Epithelial cell of proximal tubule (primary cell): ENCODE data around the gene PTK7. TPM values are rescaled to one million over a fixed set of nuclear protein-coding genes. Genes with fewer than 3 reads are reported as not detected.

ENCODE experiments used
- DNase-seq: peaks from one replicate; pipeline ENCODE4 v3.0.0-alpha.2; 2011; ENCODE audit warnings: low read depth
- H3K4me3 ChIP-seq: 2 replicates; pipeline ENCODE4 v1.5.1; 2011; ENCODE audit warnings: low read depth, mild to moderate bottlenecking, low read length
- total RNA-seq: library from RNA; depleted of rRNA; stranded (reverse); fragments of >200 nt; gene quantifications from 2 replicates; pipeline ENCODE4 v1.2.3, GENCODE V29; 2015
- TF ChIP-seq, protein P1 (sequence below): conservative IDR thresholded peaks from 2 replicates; pipeline ENCODE4 v1.5.1; 2012; ENCODE audit warnings: low read depth, mild to moderate bottlenecking, low read length

Gene PTK7
- total RNA-seq, 1 donor from 2014 or later, result 91.2 TPM

DNA sequence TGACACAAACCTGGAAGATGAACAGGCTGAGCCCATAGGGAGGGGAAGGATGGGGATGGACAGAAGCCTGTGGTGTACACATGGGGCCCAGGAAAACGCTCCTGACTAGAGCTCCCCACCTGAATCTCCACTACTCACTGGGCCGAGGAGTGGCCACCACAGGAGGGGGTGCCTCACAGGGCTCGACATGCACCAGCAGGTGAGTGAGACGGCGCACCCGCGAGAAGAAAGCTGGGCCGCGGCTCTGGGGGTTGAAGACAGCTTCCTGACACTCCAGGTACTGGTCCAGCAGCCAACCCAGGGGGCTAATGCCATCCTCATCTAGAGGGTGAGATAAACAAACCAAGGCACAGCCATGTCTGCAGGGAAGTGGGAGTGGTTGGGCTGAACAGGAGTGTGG is 32.8 kb upstream of the PTK7 start:
- no peak for DNase-seq
- H3K4me3 ChIP-seq, result no peak overlapping the region
- TF ChIP-seq, protein P1, sequence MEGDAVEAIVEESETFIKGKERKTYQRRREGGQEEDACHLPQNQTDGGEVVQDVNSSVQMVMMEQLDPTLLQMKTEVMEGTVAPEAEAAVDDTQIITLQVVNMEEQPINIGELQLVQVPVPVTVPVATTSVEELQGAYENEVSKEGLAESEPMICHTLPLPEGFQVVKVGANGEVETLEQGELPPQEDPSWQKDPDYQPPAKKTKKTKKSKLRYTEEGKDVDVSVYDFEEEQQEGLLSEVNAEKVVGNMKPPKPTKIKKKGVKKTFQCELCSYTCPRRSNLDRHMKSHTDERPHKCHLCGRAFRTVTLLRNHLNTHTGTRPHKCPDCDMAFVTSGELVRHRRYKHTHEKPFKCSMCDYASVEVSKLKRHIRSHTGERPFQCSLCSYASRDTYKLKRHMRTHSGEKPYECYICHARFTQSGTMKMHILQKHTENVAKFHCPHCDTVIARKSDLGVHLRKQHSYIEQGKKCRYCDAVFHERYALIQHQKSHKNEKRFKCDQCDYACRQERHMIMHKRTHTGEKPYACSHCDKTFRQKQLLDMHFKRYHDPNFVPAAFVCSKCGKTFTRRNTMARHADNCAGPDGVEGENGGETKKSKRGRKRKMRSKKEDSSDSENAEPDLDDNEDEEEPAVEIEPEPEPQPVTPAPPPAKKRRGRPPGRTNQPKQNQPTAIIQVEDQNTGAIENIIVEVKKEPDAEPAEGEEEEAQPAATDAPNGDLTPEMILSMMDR, result no peak

DNA sequence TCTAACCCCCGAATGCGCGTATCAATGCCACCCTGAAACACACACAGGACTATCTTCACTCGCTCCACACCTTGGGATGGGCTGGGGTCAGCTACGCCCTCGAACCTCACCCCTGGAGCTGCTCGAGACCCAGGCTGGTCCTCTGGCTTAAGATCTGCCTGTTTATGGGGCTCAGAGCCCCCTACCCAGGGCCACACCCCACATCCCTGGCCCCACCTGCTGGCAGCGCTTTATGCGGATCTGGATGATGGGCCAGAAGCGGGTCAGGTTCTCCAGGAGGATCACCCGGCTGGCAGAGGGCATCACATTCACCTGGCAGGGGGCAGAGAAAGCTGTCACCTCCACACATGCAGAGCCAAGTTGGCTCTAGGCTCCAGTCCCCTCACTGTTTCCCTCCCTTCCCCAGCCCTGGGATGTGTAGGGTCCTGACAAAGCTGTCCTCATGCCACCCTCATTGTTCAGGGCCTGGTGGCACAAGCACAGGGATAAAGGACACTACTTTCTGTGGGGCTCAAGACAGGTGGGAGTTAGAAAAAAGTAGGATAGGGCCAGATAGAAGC is 30.7 kb upstream of the PTK7 start:
- H3K4me3 ChIP-seq, result no peak overlapping the region
- TF ChIP-seq, protein P1, result no peak
- no peak for DNase-seq

DNA sequence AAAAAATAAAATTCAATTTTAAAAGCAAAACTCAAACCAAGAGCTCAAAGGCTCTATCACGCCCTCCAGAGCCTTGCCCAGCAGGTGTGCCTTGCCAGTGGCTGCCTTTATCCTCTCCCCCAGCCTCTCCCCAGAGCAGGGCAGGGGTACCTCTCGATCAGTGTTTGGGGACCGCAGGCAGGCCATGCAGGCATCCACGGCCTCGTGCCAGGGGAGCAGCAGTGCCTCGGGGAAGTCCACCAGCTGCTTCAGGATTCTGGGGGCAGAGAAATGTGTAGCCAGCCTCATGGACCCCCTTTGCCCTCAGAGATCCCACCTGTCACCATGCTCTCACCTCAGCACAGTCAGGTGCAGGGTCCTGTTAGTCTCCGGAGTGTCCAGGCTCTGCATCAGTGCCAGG is 28.1 kb upstream of the PTK7 start:
- no peak for DNase-seq
- H3K4me3 ChIP-seq, result no peak overlapping the region
- TF ChIP-seq, protein P1, result no peak

DNA sequence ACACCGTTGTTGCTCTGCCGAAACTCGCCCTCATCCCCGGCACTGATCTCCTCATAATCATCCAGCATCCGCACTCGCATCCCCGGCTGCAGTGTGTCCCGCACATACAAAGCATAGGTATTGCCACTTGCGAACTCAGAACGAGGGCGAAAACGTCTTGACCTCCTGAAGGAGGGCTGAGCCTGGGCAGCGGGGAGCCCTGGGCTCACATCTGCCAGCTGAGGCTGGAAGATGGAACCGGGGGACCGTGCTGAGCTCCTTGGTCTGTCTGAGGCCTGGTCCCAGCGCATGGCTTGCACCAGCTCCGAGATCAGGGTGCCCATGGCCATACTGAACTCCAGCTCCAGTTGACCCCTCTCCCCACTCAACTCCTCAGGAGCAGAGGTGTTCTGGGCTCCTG is 25.1 kb upstream of the PTK7 start:
- TF ChIP-seq, protein P1, result no peak
- no peak overlapping the region for H3K4me3 ChIP-seq
- DNase-seq, result no peak

DNA sequence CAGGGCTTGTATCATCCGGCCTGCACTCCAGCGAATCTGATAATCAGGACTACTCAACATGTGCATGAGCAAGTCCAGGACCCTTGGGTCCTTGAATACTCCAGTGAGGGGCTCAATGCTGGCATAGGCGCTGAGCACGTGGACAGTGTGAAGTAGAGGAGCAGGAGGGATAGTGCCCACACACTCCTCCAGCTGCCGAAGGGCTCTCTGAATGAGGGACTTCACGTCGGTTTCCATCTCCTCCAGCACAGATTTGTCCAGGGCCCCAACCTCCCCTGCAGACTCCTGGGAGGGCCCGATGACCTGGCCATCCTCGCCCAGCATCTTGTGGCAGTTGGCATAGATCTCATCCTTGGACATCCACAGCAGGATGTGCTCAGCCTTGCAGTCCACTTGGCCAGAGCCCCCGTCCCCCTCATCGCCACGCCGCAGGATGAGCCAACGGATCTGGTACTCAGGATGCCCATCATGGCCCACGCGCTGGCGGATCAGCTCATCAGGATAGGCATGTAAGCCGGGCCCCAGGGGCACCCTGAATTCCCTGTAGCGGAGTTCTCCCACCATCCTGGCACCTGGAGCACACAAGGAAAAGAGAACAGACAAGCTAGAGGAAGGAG is 23.8 kb upstream of the PTK7 start:
- peak overlapping the region; percentile 72 for H3K4me3 ChIP-seq
- no peak for DNase-seq
- TF ChIP-seq, protein P1, result no peak

DNA sequence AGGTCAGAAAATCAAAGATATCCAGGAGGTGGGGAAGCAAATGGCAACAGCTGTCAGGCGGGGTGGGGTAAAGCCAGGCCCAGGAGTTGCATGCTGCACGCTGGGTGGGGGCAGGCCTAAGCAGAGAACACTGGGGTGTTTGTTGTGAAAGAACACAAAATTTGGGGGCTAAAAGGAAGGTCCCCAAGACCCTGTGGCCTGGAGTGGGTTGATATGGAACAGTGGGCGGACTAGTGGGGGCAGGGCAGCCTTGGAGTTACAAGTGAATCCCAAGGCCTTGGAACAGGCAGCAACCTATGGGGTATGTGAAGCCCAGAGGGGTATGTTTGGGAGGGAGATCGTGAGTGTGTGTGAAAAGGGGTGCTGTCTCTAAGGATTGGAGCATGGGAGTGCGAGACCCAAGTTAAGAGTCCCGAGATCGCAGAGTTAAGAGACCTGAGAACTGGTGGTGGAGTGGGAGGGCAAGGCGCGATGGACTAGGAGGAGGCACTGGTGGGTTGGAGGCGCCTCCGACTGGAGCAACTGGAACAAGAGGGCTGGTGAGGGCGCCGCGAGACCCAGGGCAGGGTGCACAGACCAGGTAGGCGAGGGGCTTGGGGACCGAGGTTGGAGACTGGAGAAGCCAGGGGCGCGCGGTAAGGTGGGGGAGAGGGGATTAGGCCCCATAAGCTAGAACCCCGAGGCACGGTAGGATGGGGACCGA is 23.1 kb upstream of the PTK7 start:
- DNase-seq, result no peak
- TF ChIP-seq, protein P1, result no peak

More for the DNA sequence above, 23.1 kb upstream of the PTK7 start:
- peak overlapping the region; percentile 72 for H3K4me3 ChIP-seq
